Pancreas (tissue), 10 donors: ENCODE results near the gene RSPO3. TPM values are rescaled to one million over a fixed set of nuclear protein-coding genes. Genes with fewer than 3 reads are reported as not detected.

Source experiments
- ATAC-seq, 4 donors: fragments of 200-7000 bp; cut with Tn5 transposase; one replicate each; pipeline versions ENCODE4 v1.8.0 to v1.9.1; 2020; ENCODE audit warnings: mild to moderate bottlenecking in 4 of 4, moderate library complexity in 4 of 4
- DNase-seq, 6 donors: peaks; one replicate each; pipeline ENCODE4 v3.0.0-alpha.2; 2020
- FAIRE-seq: peaks from 2 replicates; lab custom pipeline; 2012; peaks lifted over from hg19 to GRCh38; lab: Jason Lieb, UNC
- H3K27ac ChIP-seq, 4 donors: fragments of 200-600 bp; sonication (generic); 1 replicate in 3 of 4; 2 replicates in 1 of 4; pipeline versions ENCODE4 v1.5.0 to v1.8.0; 2020
- H3K27me3 ChIP-seq, 4 donors: fragments of 200-600 bp; one replicate each; pipeline ENCODE4 v1.8.0; 2021
- H3K36me3 ChIP-seq, 3 donors: fragments of 200-600 bp; sonication (generic) in 1 of 3; one replicate each; pipeline versions ENCODE4 v1.5.0 to v1.8.0; 2020 to 2021
- H3K4me1 ChIP-seq, 3 donors: fragments of 200-600 bp; one replicate each; pipeline ENCODE4 v1.8.0; 2021
- H3K4me3 ChIP-seq, 4 donors: fragments of 200-600 bp; sonication (generic) in 2 of 4; one replicate each; pipeline versions ENCODE4 v1.5.0 to v1.8.0; 2020 to 2021
- H3K9me3 ChIP-seq, 4 donors: fragments of 200-600 bp; one replicate each; pipeline ENCODE4 v1.8.0; 2021
- WGBS, 2 donors: extraction: QIAGEN DNeasy Blood & Tissue Kit; methylation state at CpG; one replicate each; pipeline ENCODE4 v1.1.7; 2013; 5-methylcytosine and 5-hydroxymethylcytosine counted together
- intact Hi-C, 3 donors: fragments of 100-400 bp; cut with DNase I; formaldehyde crosslinking; loops; one replicate each; pipeline versions ENCODE4 v1.11.1 to v1.14.2; 2022
- polyA plus RNA-seq, 2 donors: library from polyadenylated mRNA; stranded (reverse); fragments of 200-250 nt; gene quantifications; one replicate each; pipeline ENCODE4 v1.2.3, GENCODE V29; 2013
- total RNA-seq, 6 donors: library from RNA; stranded (reverse); fragmentation: NEBNext Ultra II Directional in 4 of 6; extraction: Animal tissue kit (Norgen Biotek cat#: 25700) in 4 of 6; gene quantifications; one replicate each; pipeline versions ENCODE4 v1.2.1 to v1.2.4, GENCODE V29; 2021 to 2023
- TF ChIP-seq, protein P1 (sequence below), 4 donors: fragments of 200-600 bp; sonication (generic) in 3 of 4; IDR thresholded peaks; one replicate each; pipeline versions ENCODE4 v1.5.0 to v1.8.0; 2021; ENCODE audit warnings: antibody characterized with exemption in 4 of 4
- donor health status: healthy with polysubstance abuse.
- donor health status: DM: no; HTN: no; CAD: no; lungs with moderate emphysema.
- donor health status: DM: no; HTN: no; CAD: no.
- donor health status: control.
- donor health status: control.
- donor health status: Bipolar disorder and iron deficiency.
- donor health status: DM: yes; HTN: yes; CAD: no.
- donor health status: DM: no; HTN: no; CAD: no.
- donor health status: DM: no; HTN: no; CAD: no.
- donor health status: DM: yes; HTN: yes; CAD: no.

The RSPO3 gene
- total and polyA plus RNA-seq, 8 donors: 0.14 to 2.3 (median 0.96) TPM

DNA sequence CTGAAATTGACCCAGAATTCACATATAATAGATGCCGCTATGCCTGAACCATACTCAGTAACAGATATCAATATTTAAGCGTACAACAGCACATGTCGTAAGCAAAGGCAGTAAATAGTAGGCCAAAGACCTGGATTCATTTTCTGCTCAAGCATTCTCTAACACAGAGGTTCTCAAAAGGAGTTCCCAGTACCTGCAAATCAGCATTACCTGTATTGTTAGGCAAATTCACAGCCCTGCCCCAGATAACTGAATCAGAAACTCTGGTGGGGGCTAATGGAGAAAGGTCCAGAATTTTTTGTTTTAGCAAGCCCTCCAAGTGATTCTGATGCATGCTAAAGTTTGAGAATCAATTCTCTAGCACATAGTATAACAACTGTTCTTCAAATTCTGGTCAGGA lies 36.0 kb downstream of the RSPO3 start:
- intact Hi-C loops: no loop called here
- no peaks in the 10 kb centered on the region for H3K27me3 ChIP-seq
- H3K9me3 ChIP-seq: no peaks in the 10 kb centered on the region
- H3K4me3 ChIP-seq: no peak overlapping the region
- 84 to 87% methylated on average over 3 of the region's 3 CpGs for WGBS, 2 donors
- TF ChIP-seq, protein P1, sequence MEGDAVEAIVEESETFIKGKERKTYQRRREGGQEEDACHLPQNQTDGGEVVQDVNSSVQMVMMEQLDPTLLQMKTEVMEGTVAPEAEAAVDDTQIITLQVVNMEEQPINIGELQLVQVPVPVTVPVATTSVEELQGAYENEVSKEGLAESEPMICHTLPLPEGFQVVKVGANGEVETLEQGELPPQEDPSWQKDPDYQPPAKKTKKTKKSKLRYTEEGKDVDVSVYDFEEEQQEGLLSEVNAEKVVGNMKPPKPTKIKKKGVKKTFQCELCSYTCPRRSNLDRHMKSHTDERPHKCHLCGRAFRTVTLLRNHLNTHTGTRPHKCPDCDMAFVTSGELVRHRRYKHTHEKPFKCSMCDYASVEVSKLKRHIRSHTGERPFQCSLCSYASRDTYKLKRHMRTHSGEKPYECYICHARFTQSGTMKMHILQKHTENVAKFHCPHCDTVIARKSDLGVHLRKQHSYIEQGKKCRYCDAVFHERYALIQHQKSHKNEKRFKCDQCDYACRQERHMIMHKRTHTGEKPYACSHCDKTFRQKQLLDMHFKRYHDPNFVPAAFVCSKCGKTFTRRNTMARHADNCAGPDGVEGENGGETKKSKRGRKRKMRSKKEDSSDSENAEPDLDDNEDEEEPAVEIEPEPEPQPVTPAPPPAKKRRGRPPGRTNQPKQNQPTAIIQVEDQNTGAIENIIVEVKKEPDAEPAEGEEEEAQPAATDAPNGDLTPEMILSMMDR (IDR thresholded peaks at IDR 0.05): no peak
- DNase-seq: no peak
- H3K27ac ChIP-seq: no peak overlapping the region
- H3K4me1 ChIP-seq: no peaks in the 10 kb centered on the region
- no peak for ATAC-seq
- FAIRE-seq: no peak
- no peaks in the 10 kb centered on the region for H3K36me3 ChIP-seq

DNA sequence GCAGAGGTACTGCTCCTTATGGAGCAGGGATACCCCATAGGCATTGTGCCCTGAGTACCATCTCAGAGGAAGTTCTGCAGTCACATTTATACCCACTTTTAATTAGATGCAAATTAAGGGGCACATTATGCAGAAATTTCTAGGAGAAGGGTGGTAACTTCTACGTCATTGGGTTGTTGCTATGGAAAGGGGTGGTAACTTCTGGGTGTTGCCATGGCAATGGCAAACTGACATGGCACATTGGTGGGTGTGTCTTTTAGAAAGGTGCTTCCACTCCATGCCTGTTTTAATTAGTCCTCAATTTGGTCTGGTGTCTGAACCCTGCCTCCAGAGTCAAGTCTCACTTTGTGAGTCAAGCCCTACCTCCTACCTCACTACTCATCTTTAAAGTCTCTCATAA lies 42.0 kb downstream of the RSPO3 start:
- 56 to 60% methylated on average over 1 of the region's 1 CpG for WGBS, 2 donors
- no peaks in the 10 kb centered on the region for H3K9me3 ChIP-seq
- no peak overlapping the region for H3K4me3 ChIP-seq
- intact Hi-C loops: no loop called here
- H3K36me3 ChIP-seq: no peaks in the 10 kb centered on the region
- H3K27ac ChIP-seq: no peak overlapping the region
- ATAC-seq: no peak
- DNase-seq: no peak
- H3K4me1 ChIP-seq: no peaks in the 10 kb centered on the region
- FAIRE-seq: no peak
- TF ChIP-seq, protein P1 (IDR thresholded peaks at IDR 0.05): no peak
- H3K27me3 ChIP-seq: no peaks in the 10 kb centered on the region

DNA sequence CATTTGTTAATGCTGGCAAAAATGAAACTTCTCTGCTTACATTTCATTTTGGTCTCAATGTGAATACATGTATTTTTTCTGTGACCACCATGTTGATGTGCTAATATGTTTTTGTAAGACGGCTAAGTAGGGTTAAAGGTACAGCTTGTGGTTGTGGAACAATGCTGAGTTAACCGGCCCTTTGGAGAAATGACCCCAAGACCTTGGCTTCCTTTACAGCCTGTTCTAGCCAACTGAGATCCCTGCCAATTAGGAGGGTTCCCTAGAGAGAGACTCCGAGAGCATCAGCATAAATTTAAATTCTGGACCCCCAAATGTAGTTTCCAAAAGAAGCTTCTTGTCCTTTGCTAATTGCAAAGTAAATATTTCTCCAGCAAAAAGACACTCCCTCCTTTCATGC lies 44.4 kb downstream of the RSPO3 start:
- WGBS, 2 donors: 45 to 56% methylated on average over 3 of the region's 3 CpGs
- intact Hi-C loops: no loop called here
- H3K9me3 ChIP-seq: no peaks in the 10 kb centered on the region
- no peaks in the 10 kb centered on the region for H3K27me3 ChIP-seq
- no peak for ATAC-seq
- TF ChIP-seq, protein P1 (IDR thresholded peaks at IDR 0.05): no peak
- no peak for DNase-seq
- no peak for FAIRE-seq
- H3K36me3 ChIP-seq: no peaks in the 10 kb centered on the region
- no peak overlapping the region for H3K27ac ChIP-seq
- no peak overlapping the region for H3K4me3 ChIP-seq
- H3K4me1 ChIP-seq: no peaks in the 10 kb centered on the region

DNA sequence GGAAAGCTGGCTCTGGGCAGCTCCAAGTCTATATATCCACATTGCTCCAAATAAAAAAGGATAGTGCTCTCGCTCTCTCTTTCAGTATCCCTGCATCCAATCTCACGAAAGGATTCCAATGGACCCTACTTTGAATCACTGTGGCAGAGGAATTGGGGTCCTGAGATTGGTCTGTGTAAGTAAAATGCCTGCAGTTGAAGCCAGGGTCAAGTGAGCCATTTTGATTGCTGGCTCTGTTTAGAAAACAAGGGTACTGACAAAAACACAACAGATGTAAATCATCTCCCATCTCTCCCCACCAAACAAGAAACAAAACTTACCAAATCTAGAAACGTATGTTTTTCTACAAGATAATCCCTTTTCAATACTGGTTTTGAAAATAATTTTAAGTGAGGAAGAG lies 45.6 kb downstream of the RSPO3 start:
- FAIRE-seq (no peak), DNase-seq (no peak), ATAC-seq (no peak)
- intact Hi-C loops: no loop called here
- H3K36me3 ChIP-seq: no peaks in the 10 kb centered on the region
- no peak overlapping the region for H3K4me3 ChIP-seq
- H3K4me1 ChIP-seq: no peaks in the 10 kb centered on the region
- H3K27ac ChIP-seq: no peak overlapping the region
- WGBS, 2 donors: 38 to 45% methylated on average over 3 of the region's 3 CpGs
- no peaks in the 10 kb centered on the region for H3K9me3 ChIP-seq
- TF ChIP-seq, protein P1 (IDR thresholded peaks at IDR 0.05): no peak
- no peaks in the 10 kb centered on the region for H3K27me3 ChIP-seq

DNA sequence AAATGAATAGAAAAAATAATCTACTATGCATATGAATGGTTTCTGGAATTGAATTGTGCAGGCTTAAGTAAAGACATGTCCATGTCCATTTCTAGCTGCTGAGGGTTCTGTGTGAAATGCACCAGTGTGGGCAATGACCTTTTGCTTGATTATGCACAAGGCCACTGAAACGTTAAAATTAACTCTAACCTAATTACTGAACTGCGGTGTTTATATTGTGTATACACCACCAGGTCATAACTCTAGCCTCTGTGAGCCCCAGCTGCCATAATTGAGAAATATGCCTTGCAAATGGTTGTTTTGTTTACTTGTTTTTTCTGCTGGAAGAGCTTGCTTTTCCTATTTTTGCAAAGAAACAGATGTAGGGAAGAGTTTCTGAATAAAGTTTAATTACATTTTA lies 46.1 kb downstream of the RSPO3 start:
- H3K4me1 ChIP-seq: no peaks in the 10 kb centered on the region
- no peaks in the 10 kb centered on the region for H3K27me3 ChIP-seq
- ATAC-seq (no peak), FAIRE-seq (no peak), DNase-seq (no peak)
- H3K9me3 ChIP-seq: no peaks in the 10 kb centered on the region
- no peaks in the 10 kb centered on the region for H3K36me3 ChIP-seq
- TF ChIP-seq, protein P1 (IDR thresholded peaks at IDR 0.05): no peak
- 33 to 34% methylated on average over 2 of the region's 2 CpGs for WGBS, 2 donors
- no peak overlapping the region for H3K27ac ChIP-seq
- no peak overlapping the region for H3K4me3 ChIP-seq
- intact Hi-C loops: no loop called here
